Skeletal muscle cell (primary cell): ENCODE results near the gene CBS.
"Not testable (repeated sequence)": the region's sequence is repeated elsewhere in the genome, so short reads cannot be mapped to it uniquely, and the experiment has no call there.

Source experiments
- DNase-seq: peaks from one replicate; pipeline ENCODE4 v3.0.0-alpha.2; 2010; ENCODE audit warnings: low read depth
- H3K4me3 ChIP-seq: 2 replicates; pipeline ENCODE4 v1.5.1; 2011; ENCODE audit warnings: low read depth, mild to moderate bottlenecking, control low read depth, low read length, moderate library complexity

CBS gene

GRCh38 chr21:43072742-43073141 lies 2.9 kb downstream of the CBS start:
- not testable (repeated sequence) for DNase-seq, H3K4me3 ChIP-seq

GRCh38 chr21:43069682-43070081 lies 6.0 kb downstream of the CBS start:
- H3K4me3 ChIP-seq, DNase-seq: not testable (repeated sequence)

- not testable (repeated sequence) for DNase-seq, H3K4me3 ChIP-seq
Measured at GRCh38 chr21:43068065-43068464, 7.6 kb downstream of the CBS start.

GRCh38 chr21:43066690-43067089 lies 8.9 kb downstream of the CBS start:
- H3K4me3 ChIP-seq, DNase-seq: not testable (repeated sequence)

GRCh38 chr21:43065991-43066390 lies 9.6 kb downstream of the CBS start:
- DNase-seq, H3K4me3 ChIP-seq: not testable (repeated sequence)

- H3K4me3 ChIP-seq, DNase-seq: not testable (repeated sequence)
Measured at GRCh38 chr21:43064265-43064917, 11.2 kb downstream of the CBS start.

GRCh38 chr21:43062955-43063664 lies 12.5 kb downstream of the CBS start:
- H3K4me3 ChIP-seq, DNase-seq: not testable (repeated sequence)

GRCh38 chr21:43053112-43053511 lies 22.5 kb downstream of the CBS start:
- not testable (repeated sequence) for H3K4me3 ChIP-seq, DNase-seq

GRCh38 chr21:43045876-43046821 lies 29.5 kb downstream of the CBS start:
- not testable (repeated sequence) for H3K4me3 ChIP-seq, DNase-seq

GRCh38 chr21:43045165-43045875 lies 30.3 kb downstream of the CBS start:
- not testable (repeated sequence) for DNase-seq, H3K4me3 ChIP-seq

GRCh38 chr21:43044547-43044946 lies 31.1 kb downstream of the CBS start:
- DNase-seq, H3K4me3 ChIP-seq: not testable (repeated sequence)

GRCh38 chr21:43043291-43043690 lies 32.3 kb downstream of the CBS start:
- not testable (repeated sequence) for H3K4me3 ChIP-seq, DNase-seq

GRCh38 chr21:43042169-43042568 lies 33.5 kb downstream of the CBS start:
- not testable (repeated sequence) for DNase-seq, H3K4me3 ChIP-seq

GRCh38 chr21:43038659-43039044 lies 37.0 kb downstream of the CBS start:
- H3K4me3 ChIP-seq, DNase-seq: not testable (repeated sequence)

- DNase-seq, result not testable (repeated sequence)
Measured at GRCh38 chr21:43037918-43038658, 37.5 kb downstream of the CBS start.

GRCh38 chr21:43036889-43037288 lies 38.7 kb downstream of the CBS start:
- H3K4me3 ChIP-seq, DNase-seq: not testable (repeated sequence)

More at GRCh38 chr21:43037918-43038658, 37.5 kb downstream of the CBS start:
- not testable (repeated sequence) for H3K4me3 ChIP-seq

- no peak for DNase-seq
- no peak overlapping the region for H3K4me3 ChIP-seq
Measured at GRCh38 chr21:43034826-43035225, 40.8 kb downstream of the CBS start.

- no peak overlapping the region for H3K4me3 ChIP-seq
- DNase-seq, result no peak
Measured at GRCh38 chr21:43034101-43034500, 41.5 kb downstream of the CBS start.
